Daoy (cell line): ENCODE measurements around the gene CFAP119. TPM values are rescaled to one million over a fixed set of nuclear protein-coding genes. Genes with fewer than 3 reads are reported as not detected.

Experiments
- DNase-seq: peaks from one replicate; pipeline ENCODE4 v3.0.0-alpha.2; 2015; ENCODE audit warnings: low read depth
- total RNA-seq: library from RNA; depleted of rRNA; stranded (reverse); fragments of >200 nt; shearing (Covaris generic); gene quantifications from 2 replicates; pipeline ENCODE4 v1.2.3, GENCODE V29; 2014

CFAP119 gene
- total RNA-seq, 1 experiment from 2014 or later, result 0.91 TPM

DNA sequence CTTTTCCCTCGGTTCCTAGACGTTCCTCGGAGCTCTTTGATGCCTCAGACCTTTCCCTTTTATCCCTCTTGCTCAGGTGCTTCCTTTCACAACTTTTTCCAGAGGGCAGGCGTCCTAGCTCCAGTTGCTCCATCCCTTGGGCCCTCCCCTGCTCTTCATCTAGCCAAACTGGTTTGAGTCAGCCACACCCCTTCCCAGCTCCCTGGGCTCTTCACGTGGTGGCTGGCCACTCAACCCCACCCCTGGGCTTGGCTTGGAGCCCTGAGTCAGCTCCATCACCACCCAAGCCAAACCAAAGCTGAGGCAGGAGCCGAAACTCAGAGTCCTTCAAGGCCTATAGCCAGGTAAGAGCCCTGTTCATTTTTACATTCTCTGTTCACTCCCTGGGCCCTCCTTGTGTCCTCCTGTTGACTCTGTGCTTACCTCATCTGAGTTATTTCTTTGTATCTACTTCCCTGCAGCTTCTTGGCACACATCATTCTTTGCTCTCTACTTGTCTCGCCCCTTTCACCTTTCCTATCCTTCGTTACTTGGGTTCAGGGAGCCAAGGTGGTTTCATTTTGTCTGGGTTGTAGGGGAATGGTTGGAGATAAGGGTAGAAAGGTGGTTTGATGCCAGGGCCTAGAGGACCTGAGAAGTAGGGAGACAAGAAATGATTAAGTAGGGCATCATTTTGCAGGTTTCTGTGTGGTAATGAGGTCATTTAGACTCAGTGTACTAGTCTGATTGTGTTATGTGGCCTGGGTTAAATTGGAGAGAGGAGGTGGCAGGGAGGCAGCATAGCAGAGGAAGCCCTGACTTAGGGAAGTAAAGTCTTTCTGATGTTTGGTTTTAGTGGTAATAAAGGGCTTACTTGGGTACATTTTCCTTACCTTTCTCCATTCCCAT, 21.3 kb downstream of the CFAP119 start:
- peak; percentile 88 for DNase-seq

DNA sequence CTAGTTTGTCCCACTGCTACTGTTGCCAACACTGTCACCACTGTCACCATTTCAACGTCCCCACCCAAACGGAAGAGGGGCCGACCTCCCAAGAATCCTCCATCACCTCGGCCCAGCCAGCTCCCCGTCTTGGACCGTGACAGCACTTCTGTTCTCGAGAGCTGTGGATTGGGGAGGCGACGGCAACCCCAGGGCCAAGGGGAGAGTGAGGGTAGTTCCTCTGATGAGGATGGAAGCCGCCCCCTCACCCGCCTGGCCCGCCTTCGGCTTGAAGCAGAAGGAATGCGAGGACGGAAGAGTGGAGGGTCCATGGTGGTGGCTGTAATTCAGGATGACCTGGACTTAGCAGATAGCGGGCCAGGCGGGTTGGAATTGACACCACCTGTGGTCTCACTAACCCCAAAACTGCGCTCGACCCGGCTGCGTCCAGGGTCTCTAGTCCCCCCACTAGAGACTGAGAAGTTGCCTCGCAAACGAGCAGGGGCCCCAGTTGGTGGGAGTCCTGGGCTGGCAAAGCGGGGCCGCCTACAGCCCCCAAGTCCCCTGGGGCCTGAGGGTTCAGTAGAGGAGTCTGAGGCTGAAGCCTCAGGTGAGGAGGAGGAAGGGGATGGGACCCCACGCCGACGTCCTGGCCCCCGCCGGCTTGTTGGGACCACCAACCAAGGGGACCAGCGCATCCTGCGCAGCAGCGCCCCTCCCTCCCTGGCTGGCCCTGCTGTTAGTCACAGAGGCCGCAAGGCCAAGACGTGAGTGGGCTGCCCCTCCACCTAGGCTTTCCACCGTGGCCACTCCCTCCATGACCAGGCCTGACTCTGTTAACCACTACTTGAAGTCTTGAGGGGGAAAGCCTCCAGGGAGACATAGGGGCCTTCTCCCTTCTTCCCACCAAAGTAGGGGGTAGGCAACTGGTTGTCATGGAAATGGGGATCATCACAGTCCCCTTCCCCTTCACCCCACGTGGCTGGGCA, 22.6 kb downstream of the CFAP119 start:
- no peak for DNase-seq

DNA sequence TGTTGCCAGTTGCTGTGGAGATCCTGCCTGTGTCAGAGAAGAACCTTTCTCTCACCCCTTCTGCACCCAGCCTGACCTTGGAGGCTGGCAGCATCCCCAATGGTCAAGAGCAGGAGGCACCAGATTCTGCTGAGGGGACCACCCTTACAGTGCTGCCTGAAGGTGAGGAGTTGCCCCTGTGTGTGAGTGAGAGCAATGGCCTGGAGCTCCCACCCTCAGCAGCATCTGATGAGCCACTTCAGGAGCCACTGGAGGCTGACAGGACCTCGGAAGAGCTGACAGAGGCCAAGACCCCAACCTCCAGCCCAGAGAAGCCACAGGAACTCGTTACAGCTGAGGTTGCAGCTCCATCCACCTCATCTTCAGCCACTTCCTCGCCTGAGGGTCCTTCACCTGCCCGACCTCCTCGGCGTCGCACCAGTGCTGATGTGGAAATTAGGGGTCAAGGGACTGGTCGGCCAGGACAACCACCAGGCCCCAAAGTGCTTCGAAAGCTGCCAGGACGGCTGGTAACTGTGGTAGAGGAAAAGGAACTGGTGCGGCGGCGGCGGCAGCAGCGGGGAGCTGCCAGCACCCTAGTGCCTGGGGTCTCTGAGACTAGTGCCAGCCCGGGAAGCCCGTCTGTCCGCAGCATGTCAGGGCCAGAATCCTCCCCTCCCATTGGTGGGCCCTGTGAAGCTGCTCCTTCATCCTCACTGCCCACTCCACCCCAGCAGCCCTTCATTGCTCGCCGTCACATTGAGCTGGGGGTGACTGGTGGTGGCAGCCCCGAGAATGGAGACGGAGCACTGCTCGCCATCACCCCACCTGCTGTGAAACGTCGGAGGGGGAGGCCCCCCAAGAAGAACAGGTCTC, 23.8 kb downstream of the CFAP119 start:
- DNase-seq, result no peak

DNA sequence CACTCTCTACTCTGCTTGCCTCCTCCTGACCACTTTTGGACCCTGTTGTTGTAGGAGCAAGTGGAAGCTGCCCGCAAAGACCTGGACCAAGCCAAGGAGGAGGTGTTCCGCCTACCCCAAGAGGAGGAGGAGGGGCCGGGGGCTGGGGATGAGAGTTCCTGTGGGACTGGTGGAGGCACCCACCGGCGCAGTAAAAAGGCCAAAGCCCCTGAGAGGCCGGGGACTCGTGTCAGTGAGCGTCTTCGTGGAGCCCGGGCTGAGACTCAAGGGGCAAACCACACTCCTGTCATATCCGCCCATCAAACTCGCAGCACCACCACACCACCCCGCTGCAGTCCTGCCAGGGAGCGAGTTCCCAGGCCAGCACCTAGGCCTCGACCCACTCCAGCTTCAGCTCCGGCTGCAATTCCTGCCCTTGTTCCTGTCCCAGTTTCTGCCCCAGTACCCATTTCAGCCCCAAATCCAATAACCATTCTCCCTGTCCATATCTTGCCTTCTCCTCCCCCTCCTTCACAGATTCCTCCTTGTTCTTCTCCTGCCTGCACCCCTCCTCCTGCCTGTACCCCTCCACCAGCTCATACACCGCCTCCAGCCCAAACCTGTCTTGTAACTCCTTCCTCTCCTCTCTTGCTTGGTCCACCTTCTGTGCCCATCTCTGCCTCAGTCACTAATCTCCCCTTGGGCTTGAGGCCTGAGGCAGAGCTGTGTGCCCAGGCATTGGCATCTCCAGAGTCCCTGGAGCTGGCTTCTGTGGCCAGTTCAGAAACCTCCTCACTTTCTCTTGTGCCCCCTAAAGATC, 24.7 kb downstream of the CFAP119 start:
- DNase-seq, result no peak

DNA sequence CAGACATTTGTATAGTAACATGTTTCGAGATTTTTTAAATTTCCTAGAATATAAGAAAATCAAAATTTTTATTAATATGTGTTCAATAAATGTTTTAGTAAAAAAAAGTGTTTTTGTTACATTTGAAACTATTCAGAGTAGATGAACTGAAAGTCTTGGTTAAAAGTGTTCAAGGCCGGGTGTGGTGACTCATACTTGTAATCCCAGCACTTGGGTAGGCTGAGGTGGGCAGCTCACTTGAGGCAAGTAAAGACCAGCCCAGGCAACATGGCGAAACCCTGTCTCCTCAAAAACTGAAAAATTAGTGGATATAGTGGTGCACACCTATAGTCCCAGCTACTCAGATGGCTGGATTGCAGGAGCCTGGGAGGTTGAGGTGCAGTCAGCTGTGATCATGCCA, 30.5 kb downstream of the CFAP119 start:
- no peak for DNase-seq

DNA sequence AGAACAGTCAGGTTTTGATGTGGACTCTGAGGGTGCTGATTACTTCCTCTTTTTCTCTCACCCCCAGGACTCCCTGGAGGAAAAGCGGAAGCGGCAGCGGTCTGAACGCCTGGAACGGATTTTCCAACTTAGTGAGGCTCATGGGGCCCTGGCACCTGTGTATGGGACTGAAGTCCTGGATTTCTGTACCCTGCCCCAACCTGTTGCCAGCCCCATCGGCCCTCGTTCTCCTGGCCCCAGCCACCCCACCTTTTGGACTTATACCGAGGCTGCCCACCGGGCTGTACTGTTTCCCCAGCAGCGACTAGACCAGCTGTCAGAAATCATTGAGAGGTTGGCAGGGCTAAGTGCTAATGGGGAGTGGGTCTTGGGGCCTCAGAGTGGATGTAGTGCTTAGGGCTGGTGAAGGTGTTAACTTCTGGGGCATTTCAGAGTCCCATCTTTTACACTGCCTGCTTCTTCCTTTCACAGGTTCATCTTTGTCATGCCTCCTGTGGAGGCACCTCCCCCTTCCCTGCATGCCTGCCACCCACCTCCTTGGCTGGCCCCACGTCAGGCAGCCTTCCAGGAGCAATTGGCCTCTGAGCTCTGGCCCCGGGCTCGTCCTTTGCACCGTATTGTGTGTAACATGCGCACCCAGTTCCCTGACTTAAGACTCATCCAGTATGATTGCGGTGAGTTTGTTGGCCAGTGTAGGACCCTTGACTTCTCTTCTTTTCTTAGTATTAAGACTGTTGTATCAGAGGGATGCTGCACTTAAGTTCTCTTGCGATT, 32.8 kb downstream of the CFAP119 start:
- no peak for DNase-seq

DNA sequence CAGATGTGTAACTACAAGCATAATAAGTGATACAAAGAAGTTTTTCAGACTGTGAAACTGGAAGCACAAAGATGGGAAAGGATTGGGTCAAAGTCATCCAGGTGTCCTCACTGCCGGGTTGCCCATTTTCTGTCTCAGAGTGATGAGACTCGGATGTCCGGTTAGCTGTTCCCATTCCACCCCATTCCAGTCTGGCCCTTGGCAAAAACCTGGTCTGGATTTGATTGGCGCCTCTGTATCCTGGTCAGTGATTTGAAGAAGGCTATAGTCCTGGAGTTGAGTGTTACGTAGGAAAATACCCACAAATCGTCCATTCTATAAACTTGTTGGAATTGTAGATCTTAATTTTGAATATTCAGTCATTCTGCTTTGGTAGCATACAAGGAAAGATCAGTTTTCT, 33.5 kb downstream of the CFAP119 start:
- DNase-seq, result no peak

DNA sequence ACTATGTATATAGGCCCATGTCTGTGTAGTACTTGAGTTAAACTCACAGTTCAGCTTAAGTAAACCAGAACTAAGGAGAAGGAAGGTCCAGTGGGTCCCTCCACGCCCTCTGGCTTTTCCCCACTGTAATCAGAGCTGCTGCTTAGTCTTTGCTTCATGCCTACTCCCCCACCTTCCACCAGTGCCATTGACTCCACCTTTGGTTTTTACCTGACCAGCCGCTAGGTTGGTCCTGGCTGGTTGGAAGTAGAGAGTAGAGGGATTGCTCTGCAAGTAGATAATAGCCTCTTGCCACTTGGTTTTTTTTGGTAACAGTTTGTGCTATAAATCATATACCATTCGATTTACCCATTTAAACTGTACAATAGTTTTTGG, 36.5 kb downstream of the CFAP119 start:
- no peak for DNase-seq

DNA sequence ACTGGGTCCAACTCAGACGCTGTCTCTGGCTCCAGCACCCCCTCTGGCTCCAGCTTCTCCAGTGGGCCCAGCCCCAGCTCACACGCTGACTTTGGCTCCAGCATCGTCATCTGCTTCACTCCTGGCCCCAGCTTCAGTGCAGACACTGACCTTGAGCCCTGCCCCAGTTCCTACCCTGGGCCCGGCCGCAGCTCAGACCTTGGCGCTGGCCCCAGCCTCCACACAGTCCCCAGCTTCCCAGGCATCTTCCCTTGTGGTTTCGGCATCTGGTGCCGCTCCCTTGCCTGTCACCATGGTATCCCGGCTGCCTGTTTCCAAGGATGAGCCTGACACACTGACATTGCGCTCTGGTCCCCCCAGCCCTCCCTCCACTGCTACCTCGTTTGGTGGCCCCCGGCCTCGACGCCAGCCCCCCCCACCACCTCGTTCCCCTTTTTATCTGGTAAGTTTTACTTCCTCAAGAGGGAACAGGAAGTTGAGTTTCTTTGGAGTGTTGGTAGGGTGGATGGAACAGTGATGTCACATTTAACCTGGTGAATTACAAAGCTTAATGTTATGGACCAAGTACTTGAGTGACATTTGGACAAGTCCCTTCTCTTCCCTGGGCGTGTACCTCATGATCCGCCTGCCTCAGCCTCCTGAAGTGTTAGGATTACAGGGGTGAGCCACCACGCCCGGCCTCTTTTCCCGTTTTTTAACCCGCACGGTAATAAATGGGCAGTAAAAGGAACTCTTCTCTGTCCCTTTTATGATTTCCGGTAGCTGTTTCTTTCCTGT, 37.0 kb downstream of the CFAP119 start:
- no peak for DNase-seq

DNA sequence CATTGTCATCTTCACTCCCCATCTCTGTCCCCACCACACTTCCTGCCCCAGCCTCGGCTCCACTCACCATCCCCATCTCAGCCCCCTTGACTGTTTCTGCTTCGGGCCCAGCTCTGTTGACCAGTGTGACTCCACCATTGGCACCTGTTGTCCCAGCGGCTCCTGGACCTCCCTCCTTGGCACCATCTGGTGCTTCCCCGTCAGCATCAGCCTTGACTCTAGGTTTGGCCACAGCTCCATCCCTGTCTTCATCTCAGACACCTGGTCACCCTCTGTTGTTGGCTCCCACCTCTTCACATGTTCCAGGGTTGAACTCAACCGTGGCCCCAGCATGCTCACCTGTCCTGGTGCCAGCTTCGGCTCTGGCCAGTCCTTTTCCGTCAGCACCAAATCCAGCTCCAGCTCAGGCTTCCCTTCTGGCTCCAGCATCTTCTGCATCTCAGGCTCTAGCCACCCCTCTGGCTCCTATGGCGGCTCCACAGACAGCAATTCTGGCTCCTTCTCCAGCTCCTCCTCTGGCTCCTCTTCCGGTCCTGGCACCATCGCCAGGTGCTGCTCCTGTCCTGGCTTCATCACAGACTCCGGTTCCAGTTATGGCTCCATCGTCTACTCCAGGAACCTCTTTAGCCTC, 38.0 kb downstream of the CFAP119 start:
- no peak for DNase-seq

DNA sequence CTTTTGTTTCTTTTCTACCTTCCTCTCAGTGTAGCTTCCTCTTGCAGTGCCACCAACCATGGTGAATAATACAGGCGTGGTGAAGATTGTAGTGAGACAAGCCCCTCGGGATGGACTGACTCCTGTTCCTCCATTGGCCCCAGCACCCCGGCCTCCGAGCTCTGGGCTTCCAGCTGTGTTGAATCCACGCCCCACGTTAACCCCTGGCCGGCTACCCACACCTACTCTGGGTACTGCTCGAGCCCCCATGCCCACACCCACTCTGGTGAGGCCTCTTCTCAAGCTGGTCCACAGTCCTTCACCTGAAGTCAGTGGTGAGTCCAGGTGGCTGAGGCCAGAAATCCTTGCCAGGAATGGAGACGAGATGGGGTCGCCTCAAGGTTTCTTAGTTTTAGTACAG, 38.9 kb downstream of the CFAP119 start:
- no peak for DNase-seq

DNA sequence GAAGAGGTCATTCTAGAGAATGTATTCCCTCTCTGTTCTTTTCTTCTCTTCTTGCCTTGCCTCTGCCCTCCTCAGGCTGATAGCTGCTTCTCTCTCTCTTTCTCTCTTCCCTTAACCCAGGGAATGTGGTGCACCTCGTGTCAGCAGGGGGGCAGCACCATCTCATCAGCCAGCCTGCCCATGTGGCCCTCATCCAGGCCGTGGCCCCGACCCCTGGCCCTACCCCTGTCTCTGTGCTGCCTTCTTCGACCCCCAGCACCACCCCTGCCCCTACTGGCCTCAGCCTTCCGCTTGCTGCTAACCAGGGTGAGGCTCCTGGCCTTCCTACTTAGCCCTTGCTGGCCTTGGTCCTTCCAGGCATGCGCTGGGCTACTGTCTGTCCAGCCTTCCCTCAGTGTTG, 39.4 kb downstream of the CFAP119 start:
- DNase-seq, result no peak

DNA sequence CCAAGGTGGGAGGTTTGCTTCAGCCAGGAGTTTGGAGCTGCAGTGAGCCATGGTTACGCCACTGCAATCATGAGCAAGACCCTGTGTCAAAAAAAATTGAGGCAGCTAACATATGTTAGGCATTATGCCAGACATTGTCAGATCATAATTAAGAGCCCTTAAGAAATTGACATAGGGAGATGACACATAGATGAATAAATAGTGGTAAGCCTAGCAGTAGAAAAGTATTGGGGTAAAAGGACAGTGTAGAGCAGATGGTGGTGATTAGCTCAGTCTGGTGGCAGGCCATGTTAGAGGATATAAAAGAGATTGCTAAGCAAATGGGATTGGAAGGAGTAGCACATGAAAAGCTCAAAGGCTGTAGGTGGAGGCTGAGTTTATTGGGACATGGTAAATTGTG, 40.3 kb downstream of the CFAP119 start:
- no peak for DNase-seq

DNA sequence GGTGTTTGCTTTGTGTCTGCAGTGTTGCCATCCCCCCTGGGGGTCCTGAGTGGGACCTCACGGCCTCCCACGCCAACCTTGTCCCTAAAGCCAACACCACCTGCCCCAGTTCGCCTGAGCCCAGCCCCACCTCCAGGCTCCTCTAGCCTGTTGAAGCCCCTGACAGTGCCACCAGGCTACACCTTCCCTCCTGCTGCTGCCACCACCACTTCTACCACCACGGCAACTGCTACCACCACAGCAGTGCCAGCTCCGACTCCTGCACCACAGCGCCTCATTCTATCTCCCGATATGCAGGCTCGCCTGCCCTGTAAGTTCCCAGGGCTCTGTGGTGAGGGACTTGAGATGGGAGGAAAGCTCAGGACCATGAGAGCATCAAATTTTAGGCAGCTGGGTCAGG, 40.7 kb downstream of the CFAP119 start:
- DNase-seq, result no peak

DNA sequence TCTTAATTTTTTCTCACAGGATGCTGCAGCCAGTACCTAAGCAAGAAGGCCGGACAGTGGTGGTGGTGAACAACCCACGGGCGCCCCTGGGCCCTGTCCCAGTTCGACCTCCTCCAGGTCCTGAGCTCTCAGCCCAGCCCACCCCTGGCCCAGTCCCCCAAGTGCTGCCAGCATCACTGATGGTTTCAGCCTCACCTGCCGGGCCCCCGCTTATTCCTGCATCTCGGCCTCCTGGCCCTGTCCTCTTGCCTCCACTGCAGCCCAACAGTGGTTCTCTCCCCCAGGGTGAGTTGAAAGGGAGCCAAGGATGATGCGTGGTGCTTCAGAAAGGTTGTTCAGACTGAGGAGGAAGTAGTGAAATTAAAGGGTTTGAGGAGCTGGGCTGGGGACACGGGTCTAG, 41.2 kb downstream of the CFAP119 start:
- no peak for DNase-seq

DNA sequence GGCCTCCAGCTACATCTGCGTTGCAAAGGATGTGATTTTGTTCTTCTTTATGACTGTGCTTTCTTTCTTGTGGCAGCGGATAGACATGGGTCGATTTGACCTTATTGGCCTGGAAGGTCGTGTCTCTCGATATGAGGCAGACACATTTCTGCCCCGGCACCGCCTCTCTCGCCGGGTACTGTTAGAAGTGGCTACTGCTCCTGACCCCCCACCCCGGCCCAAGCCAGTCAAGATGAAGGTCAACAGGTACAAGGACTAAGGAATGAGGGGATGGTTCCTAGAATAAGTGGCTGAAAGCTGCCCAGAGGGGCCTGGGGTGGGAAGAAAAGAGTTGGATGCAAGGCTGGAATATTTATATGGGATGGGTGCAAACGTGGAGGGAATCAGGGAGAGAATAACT, 41.8 kb downstream of the CFAP119 start:
- DNase-seq, result no peak

DNA sequence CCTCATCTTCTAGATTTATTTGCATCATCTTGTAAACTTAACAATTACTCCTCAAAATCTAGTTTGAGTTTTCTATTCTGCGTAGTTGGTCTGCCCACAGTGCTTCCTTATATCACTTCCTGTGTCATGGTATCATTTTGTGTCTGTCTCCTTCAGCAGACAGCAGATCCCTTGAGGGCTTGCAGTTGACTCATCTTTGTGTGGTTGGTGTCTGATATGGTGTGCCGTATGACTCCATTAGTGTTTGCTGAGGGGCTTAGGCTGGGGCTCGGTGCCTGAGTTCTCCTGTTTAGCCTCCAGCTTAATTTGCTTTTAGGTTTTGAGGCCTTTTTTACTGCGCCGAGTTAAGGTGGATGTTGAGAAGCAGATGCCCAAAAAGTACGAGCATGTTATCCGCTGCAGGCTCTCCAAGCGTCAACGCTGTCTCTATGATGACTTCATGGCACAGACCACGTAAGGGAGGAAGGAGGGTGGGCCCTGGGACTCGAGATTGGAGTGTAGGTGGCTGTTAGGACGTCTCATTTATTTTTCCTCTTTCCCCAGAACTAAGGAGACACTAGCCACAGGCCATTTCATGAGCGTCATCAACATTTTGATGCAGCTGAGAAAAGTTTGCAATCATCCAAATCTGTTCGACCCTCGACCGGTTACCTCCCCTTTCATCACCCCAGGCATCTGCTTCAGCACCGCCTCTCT, 46.0 kb downstream of the CFAP119 start:
- peak; percentile 48 for DNase-seq

DNA sequence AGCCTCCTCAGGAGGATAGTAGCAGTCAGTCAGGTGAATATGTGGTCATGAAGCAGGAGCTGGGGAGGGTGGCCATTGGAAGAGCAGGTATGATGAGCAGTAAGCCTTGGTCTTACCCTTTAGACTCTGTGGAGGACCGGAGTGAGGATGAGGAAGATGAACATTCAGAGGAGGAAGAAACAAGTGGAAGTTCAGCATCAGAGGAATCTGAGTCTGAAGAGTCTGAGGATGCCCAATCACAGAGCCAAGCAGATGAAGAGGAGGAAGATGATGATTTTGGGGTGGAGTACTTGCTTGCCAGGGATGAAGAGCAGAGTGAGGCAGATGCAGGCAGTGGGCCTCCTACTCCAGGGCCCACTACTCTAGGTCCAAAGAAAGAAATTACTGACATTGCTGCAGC, 50.1 kb downstream of the CFAP119 start:
- DNase-seq, result no peak
